HepG2 (cell line): ENCODE measurements around the gene KRTAP10-5. TPM values are rescaled to one million over a fixed set of nuclear protein-coding genes. Genes with fewer than 3 reads are reported as not detected.

Experiments used
- ATAC-seq: fragments of 200-7000 bp; cut with Tn5 transposase; 3 replicates; pipeline ENCODE4 v1.9.1; 2020; ENCODE audit warnings: mild to moderate bottlenecking, moderate library complexity
- BruUV-seq: library from RNA; stranded (reverse); fragments of 400-500 nt; replicated peaks from 2 replicates; lab custom pipeline; 2021; lab: Mats Ljungman, UMichigan
- CTCF ChIA-PET: fragments of 300-600 bp; formaldehyde crosslinking; extraction: SDS; loops from one replicate; lab custom pipeline; 2021; ENCODE audit warnings: low total read pairs, inconsistent platforms, low intra/inter-chr PET ratio; lab: Yijun Ruan, JAX
- POLR2A ChIA-PET: fragments of 350-600 bp; sonication (Branson Sonifier 250); formaldehyde crosslinking; loops from one replicate; lab custom pipeline; 2020; ENCODE audit warnings: antibody characterized with exemption, inconsistent platforms; lab: Yijun Ruan, JAX
- DNase-seq: peaks from one replicate; pipeline ENCODE4 v3.0.0-alpha.2; 2015; ENCODE audit warnings: low spot score
- FAIRE-seq: peaks from 3 replicates; lab custom pipeline; 2011; peaks lifted over from hg19 to GRCh38; lab: Jason Lieb, UNC
- H2AFZ ChIP-seq: one replicate; pipeline ENCODE4 v1.6.1; 2011; ENCODE audit warnings: low read length, inconsistent platforms
- H3K27ac ChIP-seq: fragments of 300-600 bp; 3 replicates; pipeline ENCODE4 v1.8.0; 2011; ENCODE audit warnings: mixed run types, mild to moderate bottlenecking, mixed read lengths, low read length, inconsistent platforms; ENCODE audit not compliant: insufficient read depth; ENCODE audit errors: extremely low read length
- H3K27me3 ChIP-seq, 2 experiments: fragments of 200-600 bp in 1 of 2; 2 replicates in 1 of 2; 3 replicates in 1 of 2; pipeline versions ENCODE4 v1.6.0 to v1.8.0; 2011; ENCODE audit warnings: low read length in 2 of 2, mild to moderate bottlenecking in 2 of 2, moderate library complexity in 2 of 2, inconsistent platforms in 1 of 2; ENCODE audit not compliant: insufficient read depth in 2 of 2, control insufficient read depth in 1 of 2
- H3K36me3 ChIP-seq, 2 experiments: fragments of 200-600 bp in 1 of 2; replicated peaks in 1 of 2; 2 replicates in 1 of 2; 3 replicates in 1 of 2; pipeline versions ENCODE4 v1.5.1 to v1.8.0; 2011; ENCODE audit warnings: low read length in 2 of 2, inconsistent platforms in 1 of 2; ENCODE audit not compliant: insufficient read depth in 2 of 2, control insufficient read depth in 1 of 2
- H3K4me1 ChIP-seq: 2 replicates; pipeline ENCODE4 v1.5.1; 2012; ENCODE audit warnings: low read length, inconsistent platforms; ENCODE audit not compliant: insufficient read depth
- H3K4me2 ChIP-seq: 2 replicates; pipeline ENCODE4 v1.6.0; 2011; ENCODE audit warnings: low read depth, low read length, inconsistent platforms
- H3K4me3 ChIP-seq, 3 experiments: fragments of 200-600 bp in 1 of 3; sonication (generic), shearing (Covaris generic) in 1 of 3; replicated peaks in 1 of 3; 2 replicates each; pipeline ENCODE4 v1.5.1; 2011 to 2016; ENCODE audit warnings: low read length in 3 of 3, inconsistent platforms in 2 of 3, low read depth in 2 of 3, mild to moderate bottlenecking in 2 of 3, control low read depth in 1 of 3, mixed read lengths in 1 of 3; ENCODE audit not compliant: insufficient read depth in 1 of 3
- H3K79me2 ChIP-seq: one replicate; pipeline ENCODE4 v1.6.1; 2011; ENCODE audit warnings: low read length, inconsistent platforms; ENCODE audit not compliant: insufficient read depth
- H3K9ac ChIP-seq: 2 replicates; pipeline ENCODE4 v1.6.0; 2011; ENCODE audit warnings: mild to moderate bottlenecking, low read depth, low read length, inconsistent platforms; ENCODE audit not compliant: insufficient read depth
- H3K9me3 ChIP-seq: 2 replicates; pipeline ENCODE4 v1.5.1; 2012; ENCODE audit warnings: mild to moderate bottlenecking, low read length
- H4K20me1 ChIP-seq: 2 replicates; pipeline ENCODE4 v1.6.0; 2011; ENCODE audit warnings: inconsistent platforms, mild to moderate bottlenecking, low read length, moderate library complexity; ENCODE audit not compliant: insufficient read depth
- CBX2 ChIP-seq, 2 experiments: fragments of 200-600 bp in 1 of 2; sonication (generic); formaldehyde crosslinking in 1 of 2; IDR thresholded peaks; 2 replicates each; pipeline versions ENCODE4 v1.7.0 to v1.8.1; 2018 to 2022; ENCODE audit warnings: low read depth in 2 of 2, low read length in 1 of 2, mild to moderate bottlenecking in 1 of 2, missing genetic modification reagents in 1 of 2
- NCOA2 ChIP-seq: sonication (generic); formaldehyde crosslinking; IDR thresholded peaks from 2 replicates; pipeline ENCODE4 v1.8.0; 2022; ENCODE audit warnings: inconsistent platforms
- NFYC ChIP-seq: IDR thresholded peaks from 2 replicates; pipeline ENCODE4 v1.6.1; 2016; ENCODE audit warnings: missing genetic modification reagents, missing compliant biosample characterization
- POLR2AphosphoS5 ChIP-seq: IDR thresholded peaks from 2 replicates; pipeline ENCODE4 v1.6.1; 2012; ENCODE audit warnings: low read depth, low read length
- ZNF432 ChIP-seq: sonication (generic); formaldehyde crosslinking; IDR thresholded peaks from 2 replicates; pipeline ENCODE4 v1.5.0; 2020; ENCODE audit warnings: missing genetic modification reagents, mild to moderate bottlenecking, borderline replicate concordance
- ZNF678 ChIP-seq: sonication (generic); formaldehyde crosslinking; IDR thresholded peaks from 2 replicates; pipeline ENCODE4 v1.4.0; 2020; ENCODE audit warnings: mild to moderate bottlenecking, missing genetic modification reagents
- WGBS: methylation state at CpG from one replicate; pipeline ENCODE4 v1.1.6; 2017; ENCODE audit warnings: low lambda C conversion rate; 5-methylcytosine and 5-hydroxymethylcytosine counted together
- in situ Hi-C: cut with HindIII; loops from 2 replicates; pipeline ENCODE4 v1.10.0; 2017; ENCODE audit warnings: low pct_unique_long_range_greater_than_20kb; ENCODE audit not compliant: extremely low pct_ligation_motif_present
- intact Hi-C: fragments of 100-400 bp; cut with micrococcal nuclease; formaldehyde crosslinking; loops from one replicate; pipeline ENCODE4 v1.10.0; 2022; ENCODE audit not compliant: unreplicated experiment
- polyA plus RNA-seq, 8 experiments: library from polyadenylated mRNA; depleted of rRNA in 3 of 8; stranded (reverse) in 7 of 8; unstranded in 1 of 8; fragments of >200 nt; fragmentation: Illumina TruSeq in 4 of 8; extraction: Trizol in 4 of 8; gene quantifications; 2 replicates each; pipeline versions ENCODE4 v1.2.1 to v1.2.3, GENCODE V29; 2011 to 2016; ENCODE audit warnings: low read depth in 4 of 8, missing spikeins in 1 of 8, mixed read lengths in 1 of 8; ENCODE audit not compliant: insufficient read depth in 1 of 8
- total RNA-seq, 5 experiments: library from RNA; depleted of rRNA; stranded (reverse); fragments of >200 nt; fragmentation: Illumina TruSeq; extraction: Trizol; gene quantifications; 2 replicates each; pipeline ENCODE4 v1.2.3, GENCODE V29; 2016; ENCODE audit warnings: low read depth in 1 of 5
- TF ChIP-seq, protein P1 (sequence below): IDR thresholded peaks from 2 replicates; pipeline ENCODE4 v1.6.1; 2016; ENCODE audit warnings: mild to moderate bottlenecking, missing biosample characterization, missing genetic modification reagents

The KRTAP10-5 gene
- total and polyA plus RNA-seq, 2 of the 13 experiments (the other 11 are each of a cell fraction or from before 2014, with no cell fraction given) = not detected

- TF ChIP-seq, protein P1, sequence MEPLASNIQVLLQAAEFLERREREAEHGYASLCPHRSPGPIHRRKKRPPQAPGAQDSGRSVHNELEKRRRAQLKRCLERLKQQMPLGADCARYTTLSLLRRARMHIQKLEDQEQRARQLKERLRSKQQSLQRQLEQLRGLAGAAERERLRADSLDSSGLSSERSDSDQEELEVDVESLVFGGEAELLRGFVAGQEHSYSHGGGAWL (CRISPR knock-in tag) = no peak
These were observed 39.6 kb downstream of the KRTAP10-5 start (continued) for GRCh38 chr21:44540741-44541288.

- ATAC-seq (no peak), FAIRE-seq (no peak), DNase-seq (no peak)
- intact Hi-C loops (no loop called here), in situ Hi-C loops (no loop called here)
- TF ChIP-seq NFYC (CRISPR knock-in tag) = no peak
- no peak for TF ChIP-seq POLR2AphosphoS5
- no peak for TF ChIP-seq NCOA2 (CRISPR knock-in tag)
- no peak for TF ChIP-seq ZNF432 (CRISPR knock-in tag)
- TF ChIP-seq ZNF678 (CRISPR knock-in tag) = no peak
- TF ChIP-seq CBX2 (IDR thresholded peaks at IDR 0.05; ENCODE audit: low read depth, low read length) = no peak
- TF ChIP-seq CBX2 (CRISPR knock-in tag; IDR thresholded peaks at IDR 0.05; ENCODE audit: low read depth) = no peak
- ChIA-PET CTCF (no interaction called here), POLR2A (no interaction called here)
- Histone ChIP-seq H3K27me3 (no peaks in the 10 kb centered on the region; a peak in 2 of 5 replicates), H3K36me3 (no peaks in the 10 kb centered on the region), H2AFZ (no peak within 1 kb of the TSS), H3K27ac (no peak within 1 kb of the TSS), H3K9ac (no peak within 1 kb of the TSS), H4K20me1 (no peaks in the 10 kb centered on the region), H3K4me2 (no peak within 1 kb of the TSS), H3K4me1 (no peaks in the 10 kb centered on the region), H3K9me3 (peaks cover 17% of the 10 kb centered on the region; the same call in 1 of the 2 replicates), H3K4me3 (no peak within 1 kb of the TSS), H3K79me2 (no peaks in the 10 kb centered on the region)
- no TSS peak for BruUV-seq
- WGBS = 69% methylated on average over 7 of the region's 21 CpGs
These were observed 40.3 kb downstream of the KRTAP10-5 start, which contains the start of gene KRTAP10-1 for GRCh38 chr21:44539991-44540666. Gene KRTAP10-1 (minus strand): TSS chr21:44540195. CDS start chr21:44540150, 45 bp downstream.
